NT2/D1 (cell line): ENCODE measurements around the gene KRTAP19-8.

Source experiments
- YY1 ChIP-seq: IDR thresholded peaks from 2 replicates; pipeline ENCODE4 v1.6.1; 2011; ENCODE audit not compliant: insufficient read length, insufficient read depth
- ZNF274 ChIP-seq: IDR thresholded peaks from 2 replicates; pipeline ENCODE4 v1.6.1; 2011; ENCODE audit warnings: mild to moderate bottlenecking, low read depth, low read length

DNA sequence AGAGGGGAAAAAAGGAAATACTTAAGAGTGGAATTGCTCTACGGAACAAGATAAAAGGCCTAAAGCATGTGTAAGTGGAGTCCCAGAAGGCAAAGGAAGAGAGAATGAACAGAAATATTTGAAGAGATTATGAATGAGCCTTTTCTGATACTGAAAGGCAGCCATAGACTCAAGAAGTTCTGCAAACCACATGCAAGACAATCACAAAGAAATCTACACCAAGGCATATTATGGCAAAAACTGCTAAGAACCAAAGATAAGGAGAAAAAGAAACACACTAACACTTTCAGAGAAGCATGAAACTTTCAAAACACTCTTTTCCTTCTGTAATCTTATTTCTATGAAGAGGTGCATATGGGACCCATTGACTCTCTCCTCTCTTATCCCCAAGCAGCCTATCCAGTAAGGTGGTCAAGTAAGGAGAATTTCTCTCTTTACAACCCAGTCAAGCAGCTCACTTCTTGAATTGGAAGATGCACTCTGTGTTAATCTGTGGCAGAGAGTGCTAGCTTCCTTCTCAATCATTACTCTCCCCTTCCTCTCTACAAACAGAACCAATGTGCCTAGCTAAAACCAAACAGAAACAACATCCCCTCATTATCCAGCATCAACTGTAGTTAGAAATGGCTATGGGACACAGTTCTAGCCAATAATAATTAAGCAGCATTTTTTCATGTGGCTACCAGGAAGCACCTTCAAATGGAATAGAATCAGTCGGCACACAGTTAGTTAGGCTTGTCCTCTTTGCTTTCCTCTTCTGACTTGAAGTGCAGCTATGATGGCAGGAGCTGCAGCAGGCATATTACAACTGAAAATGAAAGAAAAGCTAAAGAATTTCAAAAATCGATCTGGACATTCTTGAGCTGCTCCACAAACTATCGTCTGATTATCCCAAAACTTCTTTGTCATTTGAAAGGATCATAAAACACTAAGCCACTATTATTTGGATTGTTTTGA lies 25.9 kb downstream of the KRTAP19-8 start:
- no peak for TF ChIP-seq ZNF274
- TF ChIP-seq YY1 = no peak
